Measurements from ENCODE around the gene GNG4.
"Not testable (repeated sequence)": the region's sequence is repeated elsewhere in the genome, so short reads cannot be mapped to it uniquely, and the experiment has no call there.

The GNG4 gene

GRCh38 chr1:235563513-235564061, 86.0 kb downstream of the GNG4 start:
- DNase-seq (ENCODE audit: insufficient read length), result no peak
- no peak for FAIRE-seq
- TF ChIP-seq POLR2A (IDR thresholded peaks at IDR 0.05; ENCODE audit: low read depth, low read length) (no peak), POLR2AphosphoS5 (IDR thresholded peaks at IDR 0.05; ENCODE audit: low read depth, low read length) (no peak), TAF1 (IDR thresholded peaks at IDR 0.05; ENCODE audit: borderline replicate concordance, low read depth, low read length) (no peak)

GRCh38 chr1:235562589-235562988, 87.0 kb downstream of the GNG4 start:
- FAIRE-seq, result no peak
- no peak for TF ChIP-seq POLR2AphosphoS5 (IDR thresholded peaks at IDR 0.05; ENCODE audit: low read depth, low read length)
- no peak for TF ChIP-seq POLR2A (IDR thresholded peaks at IDR 0.05; ENCODE audit: low read depth, low read length)
- no peak for TF ChIP-seq TAF1 (IDR thresholded peaks at IDR 0.05; ENCODE audit: borderline replicate concordance, low read depth, low read length)
- DNase-seq (ENCODE audit: insufficient read length), result no peak

- TF ChIP-seq TAF1 (IDR thresholded peaks at IDR 0.05; ENCODE audit: borderline replicate concordance, low read depth, low read length) (no peak), POLR2AphosphoS5 (IDR thresholded peaks at IDR 0.05; ENCODE audit: low read depth, low read length) (no peak), POLR2A (IDR thresholded peaks at IDR 0.05; ENCODE audit: low read depth, low read length) (no peak)
- DNase-seq (ENCODE audit: insufficient read length), result no peak
- no peak for FAIRE-seq
Observed at GRCh38 chr1:235558621-235559169, 90.9 kb downstream of the GNG4 start.

- no peak for TF ChIP-seq POLR2A (IDR thresholded peaks at IDR 0.05; ENCODE audit: low read depth, low read length)
- no peak for TF ChIP-seq TAF1 (IDR thresholded peaks at IDR 0.05; ENCODE audit: borderline replicate concordance, low read depth, low read length)
- no peak for TF ChIP-seq POLR2AphosphoS5 (IDR thresholded peaks at IDR 0.05; ENCODE audit: low read depth, low read length)
- FAIRE-seq, result no peak
- DNase-seq (ENCODE audit: insufficient read length), result no peak
Observed at GRCh38 chr1:235557495-235557894, 92.1 kb downstream of the GNG4 start.

GRCh38 chr1:235556807-235557206, 92.8 kb downstream of the GNG4 start:
- DNase-seq (ENCODE audit: insufficient read length), result no peak
- FAIRE-seq, result no peak
- TF ChIP-seq POLR2A (IDR thresholded peaks at IDR 0.05; ENCODE audit: low read depth, low read length) (no peak), POLR2AphosphoS5 (IDR thresholded peaks at IDR 0.05; ENCODE audit: low read depth, low read length) (no peak), TAF1 (IDR thresholded peaks at IDR 0.05; ENCODE audit: borderline replicate concordance, low read depth, low read length) (no peak)

GRCh38 chr1:235553112-235553551, 96.5 kb downstream of the GNG4 start:
- no peak for TF ChIP-seq TAF1 (IDR thresholded peaks at IDR 0.05; ENCODE audit: borderline replicate concordance, low read depth, low read length)
- DNase-seq (ENCODE audit: insufficient read length), result no peak
- no peak for FAIRE-seq

GRCh38 chr1:235552146-235552716, 97.4 kb downstream of the GNG4 start:
- TF ChIP-seq POLR2A (IDR thresholded peaks at IDR 0.05; ENCODE audit: low read depth, low read length) (no peak), POLR2AphosphoS5 (IDR thresholded peaks at IDR 0.05; ENCODE audit: low read depth, low read length) (no peak), TAF1 (IDR thresholded peaks at IDR 0.05; ENCODE audit: borderline replicate concordance, low read depth, low read length) (no peak)
- no peak for FAIRE-seq
- no peak for DNase-seq (ENCODE audit: insufficient read length)

GRCh38 chr1:235549351-235550139, 100.0 kb downstream of the GNG4 start:
- DNase-seq (ENCODE audit: insufficient read length) (no peak), FAIRE-seq (no peak)
- TF ChIP-seq POLR2A (IDR thresholded peaks at IDR 0.05; ENCODE audit: low read depth, low read length) (no peak), TAF1 (IDR thresholded peaks at IDR 0.05; ENCODE audit: borderline replicate concordance, low read depth, low read length) (no peak), POLR2AphosphoS5 (IDR thresholded peaks at IDR 0.05; ENCODE audit: low read depth, low read length) (no peak)

- FAIRE-seq; DNase-seq (ENCODE audit: insufficient read length): not testable (repeated sequence)
Observed at GRCh38 chr1:235546369-235547155, 103.0 kb downstream of the GNG4 start.

- TF ChIP-seq TAF1 (IDR thresholded peaks at IDR 0.05; ENCODE audit: borderline replicate concordance, low read depth, low read length) (no peak), POLR2AphosphoS5 (IDR thresholded peaks at IDR 0.05; ENCODE audit: low read depth, low read length) (no peak), POLR2A (IDR thresholded peaks at IDR 0.05; ENCODE audit: low read depth, low read length) (no peak)
- no peak for FAIRE-seq
Observed at GRCh38 chr1:235545292-235545930, 104.2 kb downstream of the GNG4 start.

GRCh38 chr1:235542845-235543244, 106.7 kb downstream of the GNG4 start:
- not testable (repeated sequence) for DNase-seq (ENCODE audit: insufficient read length); FAIRE-seq

More at GRCh38 chr1:235545292-235545930, 104.2 kb downstream of the GNG4 start:
- DNase-seq (ENCODE audit: insufficient read length), result no peak
